ENCODE measurements around the gene CACNB1. TPM values are rescaled to one million over a fixed set of nuclear protein-coding genes. Genes with fewer than 3 reads are reported as not detected.
"Not testable (repeated sequence)": the region's sequence is repeated elsewhere in the genome, so short reads cannot be mapped to it uniquely, and the experiment has no call there.

Gene CACNB1
- total and polyA plus RNA-seq, 2 experiments from 2014 or later: 27.6 to 41.6 TPM

GRCh38 chr17:39170109-39170508 is 27.4 kb downstream of the CACNB1 start:
- no peaks in the 10 kb centered on the region for H3K4me1 ChIP-seq (ENCODE audit: low read depth)
- no peak for TF ChIP-seq CTCF (IDR thresholded peaks at IDR 0.05; ENCODE audit: low read depth, low read length)
- H3K9me3 ChIP-seq (ENCODE audit: low read depth): no peaks in the 10 kb centered on the region
- no peak overlapping the region for H3K27ac ChIP-seq
- peaks cover 25% of the 10 kb centered on the region for H3K27me3 ChIP-seq
- no peak for DNase-seq (ENCODE audit: low read depth in 1 of 2, low spot score in 1 of 2)
- no peaks in the 10 kb centered on the region for H3K36me3 ChIP-seq
- H3K4me3 ChIP-seq: no peak overlapping the region

- Histone ChIP-seq H3K4me3 (no peak overlapping the region), H3K36me3 (no peaks in the 10 kb centered on the region), H3K27ac (no peak overlapping the region), H3K9me3 (ENCODE audit: low read depth) (no peaks in the 10 kb centered on the region), H3K27me3 (peaks cover 30% of the 10 kb centered on the region), H3K4me1 (ENCODE audit: low read depth) (no peaks in the 10 kb centered on the region)
- TF ChIP-seq CTCF (IDR thresholded peaks at IDR 0.05; ENCODE audit: low read depth, low read length): no peak
- DNase-seq (ENCODE audit: low read depth in 1 of 2, low spot score in 1 of 2): no peak
Measured at GRCh38 chr17:39169518-39169917, 28.0 kb downstream of the CACNB1 start.

GRCh38 chr17:39169101-39169500 is 28.4 kb downstream of the CACNB1 start:
- DNase-seq (ENCODE audit: low read depth in 1 of 2, low spot score in 1 of 2): no peak
- no peaks in the 10 kb centered on the region for H3K9me3 ChIP-seq (ENCODE audit: low read depth)
- no peak overlapping the region for H3K4me3 ChIP-seq
- H3K36me3 ChIP-seq: no peaks in the 10 kb centered on the region
- no peaks in the 10 kb centered on the region for H3K4me1 ChIP-seq (ENCODE audit: low read depth)
- TF ChIP-seq CTCF (IDR thresholded peaks at IDR 0.05; ENCODE audit: low read depth, low read length): no peak
- peaks cover 32% of the 10 kb centered on the region for H3K27me3 ChIP-seq
- no peak overlapping the region for H3K27ac ChIP-seq

- not testable (repeated sequence) for H3K9me3 ChIP-seq (ENCODE audit: low read depth); H3K36me3 ChIP-seq; DNase-seq (ENCODE audit: low read depth in 1 of 2, low spot score in 1 of 2); H3K27ac ChIP-seq; H3K4me1 ChIP-seq (ENCODE audit: low read depth); H3K4me3 ChIP-seq
- H3K27me3 ChIP-seq: peaks cover 32% of the 10 kb centered on the region
Measured at GRCh38 chr17:39168503-39168902, 29.0 kb downstream of the CACNB1 start.

GRCh38 chr17:39167476-39167875 is 30.0 kb downstream of the CACNB1 start:
- no peak for DNase-seq (ENCODE audit: low read depth in 1 of 2, low spot score in 1 of 2)
- H3K4me3 ChIP-seq: no peak overlapping the region
- H3K27ac ChIP-seq: no peak overlapping the region

More at GRCh38 chr17:39167476-39167875, 30.0 kb downstream of the CACNB1 start:
- H3K4me1 ChIP-seq (ENCODE audit: low read depth): no peaks in the 10 kb centered on the region
- no peaks in the 10 kb centered on the region for H3K9me3 ChIP-seq (ENCODE audit: low read depth)
- TF ChIP-seq CTCF (IDR thresholded peaks at IDR 0.05; ENCODE audit: low read depth, low read length): no peak
- peaks cover 32% of the 10 kb centered on the region for H3K27me3 ChIP-seq
- no peaks in the 10 kb centered on the region for H3K36me3 ChIP-seq
